ENCODE data around the gene FOXE3.

FOXE3 gene

GRCh38 chr1:47403321-47403910, 12.7 kb upstream of the FOXE3 start:
- Histone ChIP-seq H3K27ac (no peak overlapping the region), H3K4me3 (no peak overlapping the region)
- DNase-seq (ENCODE audit: low spot score) = no peak
- no peak for TF ChIP-seq CTCF (IDR thresholded peaks at IDR 0.05)

GRCh38 chr1:47405697-47406096, 10.4 kb upstream of the FOXE3 start:
- H3K27ac ChIP-seq = no peak overlapping the region
- no peak for DNase-seq (ENCODE audit: low spot score)
- TF ChIP-seq CTCF (IDR thresholded peaks at IDR 0.05) = no peak
- H3K4me3 ChIP-seq = no peak overlapping the region

- Histone ChIP-seq H3K27ac (no peak overlapping the region), H3K4me3 (no peak overlapping the region)
- TF ChIP-seq CTCF (IDR thresholded peaks at IDR 0.05) = no peak
- no peak for DNase-seq (ENCODE audit: low spot score)
These were observed 9.1 kb upstream of the FOXE3 start for GRCh38 chr1:47406966-47407365.

GRCh38 chr1:47407481-47407880, 8.6 kb upstream of the FOXE3 start:
- no peak overlapping the region for H3K27ac ChIP-seq
- DNase-seq (ENCODE audit: low spot score) = no peak
- TF ChIP-seq CTCF (IDR thresholded peaks at IDR 0.05) = no peak
- no peak overlapping the region for H3K4me3 ChIP-seq

GRCh38 chr1:47409311-47410067, 6.6 kb upstream of the FOXE3 start:
- no peak for DNase-seq (ENCODE audit: low spot score)
- no peak overlapping the region for H3K4me3 ChIP-seq
- H3K27ac ChIP-seq = no peak overlapping the region

GRCh38 chr1:47410068-47410455, 6.0 kb upstream of the FOXE3 start:
- DNase-seq (ENCODE audit: low spot score) = no peak
- H3K27ac ChIP-seq = no peak overlapping the region
- TF ChIP-seq CTCF (IDR thresholded peaks at IDR 0.05) = no peak
- H3K4me3 ChIP-seq = no peak overlapping the region

More at GRCh38 chr1:47409311-47410067, 6.6 kb upstream of the FOXE3 start:
- TF ChIP-seq CTCF (IDR thresholded peaks at IDR 0.05) = no peak

GRCh38 chr1:47411436-47411835, 4.6 kb upstream of the FOXE3 start:
- DNase-seq (ENCODE audit: low spot score) = no peak
- Histone ChIP-seq H3K27ac (no peak overlapping the region), H3K4me3 (no peak overlapping the region)
- no peak for TF ChIP-seq CTCF (IDR thresholded peaks at IDR 0.05)
